GM12878 (cell line): Measurements from ENCODE around the gene BCAS4. TPM values are rescaled to one million over a fixed set of nuclear protein-coding genes. Genes with fewer than 3 reads are reported as not detected.

ENCODE experiments used
- CEBPB ChIP-seq, 2 experiments: fragments of 150-350 bp in 1 of 2; IDR thresholded peaks; 2 replicates each; pipeline ENCODE4 v1.6.1; 2012 to 2014; ENCODE audit warnings: low read depth in 2 of 2, low read length in 2 of 2, borderline replicate concordance in 1 of 2, inconsistent platforms in 1 of 2
- CREM ChIP-seq: IDR thresholded peaks from 2 replicates; pipeline ENCODE4 v1.6.1; 2014; ENCODE audit warnings: antibody characterized with exemption, low read depth
- EED ChIP-seq: sonication (generic); IDR thresholded peaks from 2 replicates; pipeline ENCODE4 v1.6.1; 2016; ENCODE audit warnings: antibody characterized with exemption, low read depth
- FOS ChIP-seq: IDR thresholded peaks from 3 replicates; pipeline ENCODE4 v1.6.1; 2011; ENCODE audit warnings: borderline replicate concordance; ENCODE audit not compliant: insufficient read length; ENCODE audit errors: extremely low read depth
- FOXM1 ChIP-seq: IDR thresholded peaks from 2 replicates; pipeline ENCODE4 v1.6.1; 2012; ENCODE audit warnings: low read depth, mild to moderate bottlenecking, inconsistent platforms, low read length, moderate library complexity
- HCFC1 ChIP-seq: fragments of 150-350 bp; IDR thresholded peaks from 2 replicates; pipeline ENCODE4 v1.6.1; 2014; ENCODE audit warnings: low read length
- MXI1 ChIP-seq: fragments of 150-350 bp; IDR thresholded peaks from 2 replicates; pipeline ENCODE4 v1.6.1; 2011; ENCODE audit warnings: low read depth, mild to moderate bottlenecking, inconsistent platforms, low read length, improper control_type of control experiment
- PML ChIP-seq: IDR thresholded peaks from 2 replicates; pipeline ENCODE4 v1.6.1; 2012; ENCODE audit warnings: low read length, inconsistent platforms
- RAD51 ChIP-seq: fragments of 450-650 bp; IDR thresholded peaks from 2 replicates; pipeline ENCODE4 v1.6.1; 2016; ENCODE audit warnings: moderate library complexity, mild to moderate bottlenecking, inconsistent platforms
- RELA ChIP-seq: fragments of 450-650 bp; IDR thresholded peaks from 2 replicates; pipeline ENCODE4 v1.8.0; 2014; ENCODE audit warnings: borderline replicate concordance; ENCODE audit not compliant: partially characterized antibody
- STAT1 ChIP-seq: fragments of 450-650 bp; conservative IDR thresholded peaks from 2 replicates; pipeline ENCODE4 v1.6.1; 2014; ENCODE audit warnings: antibody characterized with exemption, mild to moderate bottlenecking
- STAT3 ChIP-seq: IDR thresholded peaks from 2 replicates; pipeline ENCODE4 v1.6.1; 2011; ENCODE audit warnings: low read depth, low read length, improper control_type of control experiment
- TCF12 ChIP-seq: IDR thresholded peaks from 2 replicates; pipeline ENCODE4 v1.6.1; 2011; ENCODE audit warnings: low read depth, mild to moderate bottlenecking, low read length
- WRNIP1 ChIP-seq: IDR thresholded peaks from 2 replicates; pipeline ENCODE4 v1.6.1; 2011; ENCODE audit warnings: low read depth, low read length, improper control_type of control experiment, borderline replicate concordance
- ZBED1 ChIP-seq: IDR thresholded peaks from 2 replicates; pipeline ENCODE4 v1.6.1; 2016; ENCODE audit warnings: borderline replicate concordance
- ZNF207 ChIP-seq: fragments of 450-650 bp; IDR thresholded peaks from 2 replicates; pipeline ENCODE4 v1.6.1; 2014; ENCODE audit warnings: antibody characterized with exemption, mild to moderate bottlenecking, borderline replicate concordance
- ZNF217 ChIP-seq: fragments of 450-650 bp; IDR thresholded peaks from 2 replicates; pipeline ENCODE4 v1.6.1; 2017; ENCODE audit warnings: antibody characterized with exemption, mild to moderate bottlenecking
- ZNF274 ChIP-seq: IDR thresholded peaks from one replicate; pipeline ENCODE4 v1.8.0; 2011; ENCODE audit not compliant: insufficient read length, insufficient read depth
- ZNF622 ChIP-seq: fragments of 450-650 bp; IDR thresholded peaks from 2 replicates; pipeline ENCODE4 v1.6.1; 2017; ENCODE audit warnings: mild to moderate bottlenecking, inconsistent platforms
- polyA plus RNA-seq, 11 experiments: library from polyadenylated mRNA; depleted of rRNA in 4 of 11; unstranded in 6 of 11; stranded (reverse) in 5 of 11; fragments of >200 nt; fragmentation: Nextera tagmentation in 4 of 11; fragmentation: Illumina TruSeq in 1 of 11; extraction: Ambion mirVana in 4 of 11; extraction: Trizol in 1 of 11; gene quantifications; 1 replicate in 1 of 11; 2 replicates in 10 of 11; pipeline versions ENCODE4 v1.2.1 to v1.2.3, GENCODE V29; 2011 to 2016; ENCODE audit warnings: inconsistent platforms in 2 of 11, missing spikeins in 2 of 11, low read depth in 1 of 11
- total RNA-seq, 4 experiments: library from RNA; depleted of rRNA in 3 of 4; stranded (reverse); fragments of >200 nt in 3 of 4; fragmentation: Illumina TruSeq in 1 of 4; extraction: Trizol in 1 of 4; gene quantifications; 2 replicates each; pipeline versions ENCODE4 v1.2.1 to v1.2.3, GENCODE V29; 2013 to 2021
- TF ChIP-seq, protein P1 (sequence below): IDR thresholded peaks from 2 replicates; pipeline ENCODE4 v1.6.1; 2012; ENCODE audit warnings: low read length, inconsistent platforms
- TF ChIP-seq, protein P2 (sequence below): fragments of 450-650 bp; IDR thresholded peaks from 2 replicates; pipeline ENCODE4 v1.6.1; 2017; ENCODE audit warnings: mild to moderate bottlenecking, low read depth, inconsistent platforms; ENCODE audit not compliant: poor library complexity, severe bottlenecking
- TF ChIP-seq, protein P3 (sequence below): fragments of 450-650 bp; IDR thresholded peaks from 2 replicates; pipeline ENCODE4 v1.6.1; 2017; ENCODE audit warnings: mild to moderate bottlenecking, moderate library complexity
- TF ChIP-seq, protein P4 (sequence below): fragments of 450-650 bp; IDR thresholded peaks from 2 replicates; pipeline ENCODE4 v1.6.1; 2017; ENCODE audit warnings: mild to moderate bottlenecking

BCAS4 gene
- total and polyA plus RNA-seq, 10 of the 15 experiments (the other 5 are each of a cell fraction or from before 2014, with no cell fraction given): 14.8 to 214 (median 65.3) TPM

DNA sequence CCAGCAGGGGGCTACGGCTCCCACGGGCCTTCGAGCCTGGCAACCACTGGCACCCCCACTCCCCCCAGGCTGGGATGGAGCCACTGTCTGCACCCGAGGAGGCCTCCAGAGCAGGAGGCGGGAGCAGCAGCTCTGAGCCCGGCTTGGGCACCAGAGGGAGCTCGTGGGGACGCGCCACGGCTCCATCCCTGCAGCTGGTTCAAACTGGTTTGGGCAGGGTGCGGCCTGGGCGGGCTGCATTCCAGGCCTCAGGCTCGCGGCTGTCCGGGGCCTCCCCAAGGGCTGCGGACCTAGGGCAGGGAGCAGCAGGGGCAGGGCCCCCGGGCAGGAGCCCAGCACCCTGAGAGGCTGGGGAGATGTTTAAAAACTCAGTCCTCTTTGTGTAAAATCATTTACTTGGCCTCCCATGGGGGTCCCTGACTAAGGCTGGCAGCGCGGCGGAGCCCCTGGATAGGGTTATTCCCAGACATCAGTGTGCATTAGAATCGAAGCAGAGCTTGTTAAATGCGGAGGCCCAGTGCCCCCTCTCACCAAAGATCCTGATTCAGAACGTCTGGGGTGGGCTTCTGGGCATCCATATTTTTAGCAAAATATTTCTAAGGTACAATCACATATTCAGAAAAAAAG lies 4.1 kb upstream of the BCAS4 start (continued):
- TF ChIP-seq, protein P1, sequence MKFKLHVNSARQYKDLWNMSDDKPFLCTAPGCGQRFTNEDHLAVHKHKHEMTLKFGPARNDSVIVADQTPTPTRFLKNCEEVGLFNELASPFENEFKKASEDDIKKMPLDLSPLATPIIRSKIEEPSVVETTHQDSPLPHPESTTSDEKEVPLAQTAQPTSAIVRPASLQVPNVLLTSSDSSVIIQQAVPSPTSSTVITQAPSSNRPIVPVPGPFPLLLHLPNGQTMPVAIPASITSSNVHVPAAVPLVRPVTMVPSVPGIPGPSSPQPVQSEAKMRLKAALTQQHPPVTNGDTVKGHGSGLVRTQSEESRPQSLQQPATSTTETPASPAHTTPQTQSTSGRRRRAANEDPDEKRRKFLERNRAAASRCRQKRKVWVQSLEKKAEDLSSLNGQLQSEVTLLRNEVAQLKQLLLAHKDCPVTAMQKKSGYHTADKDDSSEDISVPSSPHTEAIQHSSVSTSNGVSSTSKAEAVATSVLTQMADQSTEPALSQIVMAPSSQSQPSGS: no peak
- TF ChIP-seq WRNIP1 (no peak), FOXM1 (no peak), TCF12 (peak; percentile 37; the same call in 1 of the 2 replicates), HCFC1 (no peak; the same call in 1 of the 2 replicates), EED (peak; percentile 64), ZNF274 (no peak), ZBED1 (no peak), FOS (no peak), MXI1 (peak; percentile 43; the same call in 1 of the 2 replicates), RELA (peak; percentile 53), RAD51 (no peak), CREM (no peak), ZNF622 (no peak), ZNF217 (no peak), STAT1 (no peak), STAT3 (no peak), ZNF207 (0 out of 2 replicates have a peak, but pooled peaks have one; percentile 45), CEBPB (IDR thresholded peaks at IDR 0.05; ENCODE audit: borderline replicate concordance in 1 of 2, low read depth in 2 of 2, low read length in 2 of 2) (no peak), PML (no peak)
- TF ChIP-seq, protein P2, sequence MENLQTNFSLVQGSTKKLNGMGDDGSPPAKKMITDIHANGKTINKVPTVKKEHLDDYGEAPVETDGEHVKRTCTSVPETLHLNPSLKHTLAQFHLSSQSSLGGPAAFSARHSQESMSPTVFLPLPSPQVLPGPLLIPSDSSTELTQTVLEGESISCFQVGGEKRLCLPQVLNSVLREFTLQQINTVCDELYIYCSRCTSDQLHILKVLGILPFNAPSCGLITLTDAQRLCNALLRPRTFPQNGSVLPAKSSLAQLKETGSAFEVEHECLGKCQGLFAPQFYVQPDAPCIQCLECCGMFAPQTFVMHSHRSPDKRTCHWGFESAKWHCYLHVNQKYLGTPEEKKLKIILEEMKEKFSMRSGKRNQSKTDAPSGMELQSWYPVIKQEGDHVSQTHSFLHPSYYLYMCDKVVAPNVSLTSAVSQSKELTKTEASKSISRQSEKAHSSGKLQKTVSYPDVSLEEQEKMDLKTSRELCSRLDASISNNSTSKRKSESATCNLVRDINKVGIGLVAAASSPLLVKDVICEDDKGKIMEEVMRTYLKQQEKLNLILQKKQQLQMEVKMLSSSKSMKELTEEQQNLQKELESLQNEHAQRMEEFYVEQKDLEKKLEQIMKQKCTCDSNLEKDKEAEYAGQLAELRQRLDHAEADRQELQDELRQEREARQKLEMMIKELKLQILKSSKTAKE: no peak
- TF ChIP-seq, protein P3, sequence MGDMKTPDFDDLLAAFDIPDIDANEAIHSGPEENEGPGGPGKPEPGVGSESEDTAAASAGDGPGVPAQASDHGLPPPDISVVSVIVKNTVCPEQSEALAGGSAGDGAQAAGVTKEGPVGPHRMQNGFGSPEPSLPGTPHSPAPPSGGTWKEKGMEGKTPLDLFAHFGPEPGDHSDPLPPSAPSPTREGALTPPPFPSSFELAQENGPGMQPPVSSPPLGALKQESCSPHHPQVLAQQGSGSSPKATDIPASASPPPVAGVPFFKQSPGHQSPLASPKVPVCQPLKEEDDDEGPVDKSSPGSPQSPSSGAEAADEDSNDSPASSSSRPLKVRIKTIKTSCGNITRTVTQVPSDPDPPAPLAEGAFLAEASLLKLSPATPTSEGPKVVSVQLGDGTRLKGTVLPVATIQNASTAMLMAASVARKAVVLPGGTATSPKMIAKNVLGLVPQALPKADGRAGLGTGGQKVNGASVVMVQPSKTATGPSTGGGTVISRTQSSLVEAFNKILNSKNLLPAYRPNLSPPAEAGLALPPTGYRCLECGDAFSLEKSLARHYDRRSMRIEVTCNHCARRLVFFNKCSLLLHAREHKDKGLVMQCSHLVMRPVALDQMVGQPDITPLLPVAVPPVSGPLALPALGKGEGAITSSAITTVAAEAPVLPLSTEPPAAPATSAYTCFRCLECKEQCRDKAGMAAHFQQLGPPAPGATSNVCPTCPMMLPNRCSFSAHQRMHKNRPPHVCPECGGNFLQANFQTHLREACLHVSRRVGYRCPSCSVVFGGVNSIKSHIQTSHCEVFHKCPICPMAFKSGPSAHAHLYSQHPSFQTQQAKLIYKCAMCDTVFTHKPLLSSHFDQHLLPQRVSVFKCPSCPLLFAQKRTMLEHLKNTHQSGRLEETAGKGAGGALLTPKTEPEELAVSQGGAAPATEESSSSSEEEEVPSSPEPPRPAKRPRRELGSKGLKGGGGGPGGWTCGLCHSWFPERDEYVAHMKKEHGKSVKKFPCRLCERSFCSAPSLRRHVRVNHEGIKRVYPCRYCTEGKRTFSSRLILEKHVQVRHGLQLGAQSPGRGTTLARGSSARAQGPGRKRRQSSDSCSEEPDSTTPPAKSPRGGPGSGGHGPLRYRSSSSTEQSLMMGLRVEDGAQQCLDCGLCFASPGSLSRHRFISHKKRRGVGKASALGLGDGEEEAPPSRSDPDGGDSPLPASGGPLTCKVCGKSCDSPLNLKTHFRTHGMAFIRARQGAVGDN: peak; percentile 87
- TF ChIP-seq, protein P4, sequence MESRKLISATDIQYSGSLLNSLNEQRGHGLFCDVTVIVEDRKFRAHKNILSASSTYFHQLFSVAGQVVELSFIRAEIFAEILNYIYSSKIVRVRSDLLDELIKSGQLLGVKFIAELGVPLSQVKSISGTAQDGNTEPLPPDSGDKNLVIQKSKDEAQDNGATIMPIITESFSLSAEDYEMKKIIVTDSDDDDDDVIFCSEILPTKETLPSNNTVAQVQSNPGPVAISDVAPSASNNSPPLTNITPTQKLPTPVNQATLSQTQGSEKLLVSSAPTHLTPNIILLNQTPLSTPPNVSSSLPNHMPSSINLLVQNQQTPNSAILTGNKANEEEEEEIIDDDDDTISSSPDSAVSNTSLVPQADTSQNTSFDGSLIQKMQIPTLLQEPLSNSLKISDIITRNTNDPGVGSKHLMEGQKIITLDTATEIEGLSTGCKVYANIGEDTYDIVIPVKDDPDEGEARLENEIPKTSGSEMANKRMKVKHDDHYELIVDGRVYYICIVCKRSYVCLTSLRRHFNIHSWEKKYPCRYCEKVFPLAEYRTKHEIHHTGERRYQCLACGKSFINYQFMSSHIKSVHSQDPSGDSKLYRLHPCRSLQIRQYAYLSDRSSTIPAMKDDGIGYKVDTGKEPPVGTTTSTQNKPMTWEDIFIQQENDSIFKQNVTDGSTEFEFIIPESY: no peak
